Nephron (organoid): ENCODE results near the gene BET1L.
"Not testable (repeated sequence)": the region's sequence is repeated elsewhere in the genome, so short reads cannot be mapped to it uniquely, and the experiment has no call there.

Experiments
- H3K27ac Mint-ChIP-seq, 3 experiments: 2 replicates each; pipeline ENCODE4 v1.8.0; 2020; ENCODE audit warnings: mixed read lengths in 3 of 3, mild to moderate bottlenecking in 2 of 3, moderate library complexity in 1 of 3
- H3K27me3 Mint-ChIP-seq: 2 replicates; pipeline ENCODE4 v1.8.0; 2021; ENCODE audit warnings: low read depth, mild to moderate bottlenecking, moderate library complexity, mixed read lengths
- H3K36me3 Mint-ChIP-seq: 2 replicates; pipeline ENCODE4 v1.8.0; 2020; ENCODE audit warnings: low read depth, mixed read lengths
- H3K4me1 Mint-ChIP-seq: 2 replicates; pipeline ENCODE4 v1.8.0; 2020; ENCODE audit warnings: mixed read lengths
- H3K4me3 Mint-ChIP-seq, 3 experiments: 2 replicates each; pipeline ENCODE4 v1.8.0; 2020; ENCODE audit warnings: mild to moderate bottlenecking in 3 of 3, mixed read lengths in 3 of 3, moderate library complexity in 2 of 3
- H3K9me3 Mint-ChIP-seq: 2 replicates; pipeline ENCODE4 v1.8.0; 2020; ENCODE audit warnings: mixed read lengths
- CTCF ChIP-seq, 3 experiments: fragments of 200-600 bp; sonication (generic); IDR thresholded peaks; one replicate each; pipeline ENCODE4 v1.5.0; 2021; ENCODE audit warnings: antibody characterized with exemption in 3 of 3; ENCODE audit not compliant: unreplicated experiment in 3 of 3

BET1L gene

GRCh38 chr11:224424-224823 is 17.2 kb upstream of the BET1L start:
- H3K27me3 Mint-ChIP-seq: no peaks in the 10 kb centered on the region
- no peak overlapping the region for H3K27ac Mint-ChIP-seq
- TF ChIP-seq CTCF (IDR thresholded peaks at IDR 0.05; ENCODE audit: unreplicated experiment in 3 of 3): no peak
- H3K36me3 Mint-ChIP-seq: peaks cover 27% of the 10 kb centered on the region
- H3K4me3 Mint-ChIP-seq: no peak overlapping the region
- H3K4me1 Mint-ChIP-seq: no peaks in the 10 kb centered on the region
- no peaks in the 10 kb centered on the region for H3K9me3 Mint-ChIP-seq

DNA sequence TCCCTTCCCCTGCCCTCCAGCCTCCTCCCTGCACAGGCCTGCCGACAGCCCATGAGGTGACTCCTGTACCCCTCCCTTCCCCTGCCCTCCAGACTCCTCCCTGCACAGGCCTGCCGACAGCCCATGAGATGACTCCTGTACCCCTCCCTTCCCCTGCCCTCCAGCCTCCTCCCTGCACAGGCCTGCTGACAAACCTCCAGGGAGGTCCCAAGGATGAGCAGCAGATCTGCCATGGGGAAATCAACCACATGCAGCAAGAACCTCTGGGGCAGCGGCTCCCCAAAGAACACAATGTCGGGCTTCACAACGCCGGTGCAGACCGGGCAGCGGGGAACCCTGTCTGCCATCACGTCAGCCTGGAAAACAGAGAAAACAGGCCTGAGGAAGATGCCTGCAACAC is 16.7 kb upstream of the BET1L start:
- Mint-ChIP-seq H3K27me3 (no peaks in the 10 kb centered on the region), H3K4me1 (no peaks in the 10 kb centered on the region), H3K4me3 (no peak overlapping the region), H3K27ac (no peak overlapping the region), H3K9me3 (no peaks in the 10 kb centered on the region), H3K36me3 (peaks cover 30% of the 10 kb centered on the region)
- TF ChIP-seq CTCF (IDR thresholded peaks at IDR 0.05; ENCODE audit: unreplicated experiment in 3 of 3): no peak

- H3K36me3 Mint-ChIP-seq: peaks cover 23% of the 10 kb centered on the region
- no peak overlapping the region for H3K4me3 Mint-ChIP-seq
- no peaks in the 10 kb centered on the region for H3K9me3 Mint-ChIP-seq
- H3K27me3 Mint-ChIP-seq: no peaks in the 10 kb centered on the region
- H3K4me1 Mint-ChIP-seq: no peaks in the 10 kb centered on the region
- H3K27ac Mint-ChIP-seq: no peak overlapping the region
- no peak for TF ChIP-seq CTCF (IDR thresholded peaks at IDR 0.05; ENCODE audit: unreplicated experiment in 3 of 3)
Observed at GRCh38 chr11:223026-223789, 16.0 kb upstream of the BET1L start.

DNA sequence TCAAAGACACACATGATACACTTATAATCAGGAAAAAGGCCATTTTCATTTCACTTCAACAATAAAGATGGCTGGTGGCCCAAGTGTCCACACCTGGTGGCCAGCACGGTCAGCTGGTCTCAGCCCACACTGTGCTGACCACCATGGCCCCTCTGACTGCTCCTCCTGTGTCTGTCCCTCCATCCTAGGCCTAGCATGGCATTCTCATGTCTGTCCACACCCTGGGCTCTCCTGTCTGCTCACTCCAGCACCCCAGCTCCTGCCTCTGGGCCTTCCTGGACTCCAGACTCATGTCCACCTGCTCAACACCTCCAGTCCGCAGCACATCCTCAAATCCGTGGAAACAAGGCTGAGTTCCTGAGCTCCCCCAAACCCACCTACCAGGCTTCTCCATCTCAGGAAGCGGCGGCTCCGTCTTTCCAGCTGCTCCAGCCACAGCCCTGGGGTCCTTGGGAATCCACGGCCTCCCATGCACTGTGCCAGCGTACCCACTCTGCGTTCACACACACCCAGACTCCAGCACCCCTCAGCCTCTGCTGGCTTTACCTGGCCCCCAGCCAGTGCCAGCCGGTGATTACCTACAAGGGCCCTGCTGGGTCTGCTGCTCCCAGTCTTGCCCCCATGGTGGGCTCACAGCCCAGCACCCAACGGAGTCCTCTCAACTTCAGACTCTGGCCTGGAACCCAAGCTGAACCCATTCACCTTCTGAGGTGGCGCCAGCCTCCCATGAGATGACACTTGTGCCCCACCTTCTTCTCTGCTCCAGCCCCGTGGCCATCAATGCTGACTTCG is 15.0 kb upstream of the BET1L start:
- no peak overlapping the region for H3K4me3 Mint-ChIP-seq
- H3K4me1 Mint-ChIP-seq: no peaks in the 10 kb centered on the region
- no peaks in the 10 kb centered on the region for H3K9me3 Mint-ChIP-seq
- H3K36me3 Mint-ChIP-seq: peaks cover 22% of the 10 kb centered on the region
- TF ChIP-seq CTCF (IDR thresholded peaks at IDR 0.05; ENCODE audit: unreplicated experiment in 3 of 3): no peak
- no peaks in the 10 kb centered on the region for H3K27me3 Mint-ChIP-seq
- H3K27ac Mint-ChIP-seq: no peak overlapping the region

GRCh38 chr11:221539-221938 is 14.3 kb upstream of the BET1L start:
- Mint-ChIP-seq H3K4me3 (no peak overlapping the region), H3K9me3 (no peaks in the 10 kb centered on the region), H3K27me3 (no peaks in the 10 kb centered on the region), H3K27ac (no peak overlapping the region), H3K36me3 (peaks cover 22% of the 10 kb centered on the region), H3K4me1 (no peaks in the 10 kb centered on the region)
- no peak for TF ChIP-seq CTCF (IDR thresholded peaks at IDR 0.05; ENCODE audit: unreplicated experiment in 3 of 3)

GRCh38 chr11:220641-221215 is 13.5 kb upstream of the BET1L start:
- peaks cover 24% of the 10 kb centered on the region for H3K36me3 Mint-ChIP-seq
- not testable (repeated sequence) for H3K27ac Mint-ChIP-seq, H3K4me3 Mint-ChIP-seq, H3K4me1 Mint-ChIP-seq, H3K27me3 Mint-ChIP-seq, H3K9me3 Mint-ChIP-seq
